OCI-LY7 (cell line): ENCODE measurements around the gene DOCK7.

Source experiments
- CTCF ChIP-seq: fragments of 200-600 bp; sonication (generic); conservative IDR thresholded peaks from 2 replicates; pipeline ENCODE4 v1.5.1; 2014; ENCODE audit warnings: mild to moderate bottlenecking, antibody characterized with exemption, low read length, moderate library complexity, mixed read lengths
- EZH2phosphoT487 ChIP-seq: fragments of 200-600 bp; sonication (generic); IDR thresholded peaks from 2 replicates; pipeline ENCODE4 v1.6.1; 2018; ENCODE audit warnings: low read depth, borderline replicate concordance, mild to moderate bottlenecking, mixed run types, antibody characterized with exemption, low read length, moderate library complexity, mixed read lengths

- no peak for TF ChIP-seq CTCF
- no peak for TF ChIP-seq EZH2phosphoT487
Observed at GRCh38 chr1:62590970-62591368, 97.2 kb downstream of the DOCK7 start.
